Calu3 (cell line): Measurements from ENCODE around the gene TUBB4A. TPM values are rescaled to one million over a fixed set of nuclear protein-coding genes. Genes with fewer than 3 reads are reported as not detected.
"Not testable (repeated sequence)": the region's sequence is repeated elsewhere in the genome, so short reads cannot be mapped to it uniquely, and the experiment has no call there.

Experiments
- Bru-seq: library from RNA; stranded (reverse); fragments of 400-500 nt; gene quantifications from one replicate; lab custom pipeline; 2021; lab: Mats Ljungman, UMichigan
- BruChase-seq, 2 experiments: library from RNA; stranded (reverse); fragments of 400-500 nt; gene quantifications; one replicate each; lab custom pipeline; 2021; lab: Mats Ljungman, UMichigan
- BruUV-seq: library from RNA; stranded (reverse); fragments of 400-500 nt; replicated peaks from 2 replicates; lab custom pipeline; 2021; lab: Mats Ljungman, UMichigan
- CTCF ChIA-PET: fragments of 300-600 bp; sonication (Branson Sonifier 250); formaldehyde crosslinking; loops from one replicate; lab custom pipeline; 2022; ENCODE audit warnings: antibody characterized with exemption; lab: Charles Lee
- DNase-seq: peaks from one replicate; pipeline ENCODE4 v3.0.0; 2022
- H3K27ac Mint-ChIP-seq: one replicate; pipeline ENCODE4 v1.8.0; 2022; ENCODE audit warnings: mixed read lengths; ENCODE audit not compliant: unreplicated experiment
- H3K27me3 Mint-ChIP-seq: one replicate; pipeline ENCODE4 v1.8.0; 2022; ENCODE audit warnings: mixed read lengths; ENCODE audit not compliant: unreplicated experiment
- H3K36me3 Mint-ChIP-seq: one replicate; pipeline ENCODE4 v1.8.0; 2022; ENCODE audit warnings: mild to moderate bottlenecking, moderate library complexity, mixed read lengths; ENCODE audit not compliant: insufficient read depth, unreplicated experiment
- H3K4me1 Mint-ChIP-seq: one replicate; pipeline ENCODE4 v1.8.0; 2022; ENCODE audit warnings: mild to moderate bottlenecking, low read depth, mixed read lengths; ENCODE audit not compliant: unreplicated experiment
- H3K4me3 Mint-ChIP-seq: one replicate; pipeline ENCODE4 v1.8.0; 2022; ENCODE audit warnings: mild to moderate bottlenecking, low read depth, moderate library complexity, mixed read lengths; ENCODE audit not compliant: unreplicated experiment
- H3K9me3 Mint-ChIP-seq: one replicate; pipeline ENCODE4 v1.8.0; 2022; ENCODE audit warnings: low read depth, mixed read lengths; ENCODE audit not compliant: unreplicated experiment
- intact Hi-C: fragments of 100-400 bp; cut with micrococcal nuclease; formaldehyde crosslinking; loops from one replicate; pipeline ENCODE4 v1.10.0; 2022; ENCODE audit not compliant: unreplicated experiment
- long read RNA-seq: library from polyadenylated mRNA; stranded (forward); transcript quantifications from one replicate; pipeline ENCODE4 v2.0.0, GENCODE V29; 2022
- total RNA-seq: library from RNA; stranded (reverse); gene quantifications from 2 replicates; pipeline ENCODE4 v1.2.3, GENCODE V29; 2022
- TF ChIP-seq, protein P1 (sequence below): fragments of 200-600 bp; IDR thresholded peaks from one replicate; pipeline ENCODE4 v1.8.0; 2022; ENCODE audit warnings: antibody characterized with exemption; ENCODE audit not compliant: unreplicated experiment

The TUBB4A gene
- total RNA-seq (1.4 and 1.5 TPM in 2 replicates), Bru-seq, nascent RNA (percentile 18 among the genes with signal in this experiment), BruChase-seq, experiment 1, labeled RNA remaining after a 6-hour chase (percentile 18 among the genes with signal in this experiment), BruChase-seq, experiment 2, labeled RNA remaining after a 2-hour chase (percentile 12 among the genes with signal in this experiment)
- long read RNA-seq, partial matches to known transcripts = 0 of 2 reads
- long read RNA-seq, other reads (novel, unspliced or antisense) = 1 of 2 reads

DNA sequence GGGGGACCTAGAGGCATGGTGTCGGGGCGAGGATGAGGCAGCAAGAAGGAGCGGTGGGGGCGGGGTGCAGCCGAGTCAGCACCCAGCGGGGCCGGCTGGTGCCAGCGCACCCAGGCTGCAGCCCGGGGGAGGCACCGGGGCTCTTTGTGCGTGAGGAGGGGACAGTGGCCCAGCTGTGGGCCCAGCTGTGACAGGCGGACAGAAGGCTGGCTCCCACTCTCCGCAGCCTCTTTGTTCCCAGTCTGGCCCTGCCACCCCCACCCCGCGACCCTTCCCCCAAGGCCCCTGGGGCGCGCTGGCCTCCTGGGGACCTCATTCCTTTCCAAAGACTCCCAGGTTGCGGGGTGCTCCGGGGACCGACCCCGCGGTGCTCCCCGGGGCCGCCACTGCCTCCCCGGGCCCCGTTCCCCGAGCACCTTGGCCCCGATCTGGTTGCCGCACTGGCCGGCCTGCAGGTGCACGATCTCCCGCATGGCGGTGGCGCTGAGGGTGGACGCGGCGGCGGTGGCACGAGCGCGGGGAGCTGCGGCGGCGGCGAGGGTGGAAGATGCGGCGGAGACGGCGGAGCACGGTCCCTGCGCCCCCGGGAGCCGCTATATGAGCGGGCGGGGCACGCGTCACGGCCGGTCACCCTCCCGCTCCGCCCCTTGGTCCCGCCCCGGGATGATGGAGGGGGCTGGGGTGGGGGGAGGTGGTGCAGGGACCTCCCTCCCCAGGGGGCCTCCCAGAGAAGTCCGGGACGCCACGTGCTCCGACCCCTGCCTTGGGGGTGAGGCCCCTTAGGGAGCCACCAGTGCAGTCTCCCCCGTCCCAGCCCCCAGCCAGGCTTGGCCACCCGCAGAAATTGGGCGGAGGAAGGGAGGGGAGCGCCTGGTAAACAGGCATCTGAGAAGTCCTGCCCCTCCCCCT lies at the start of gene TUBB4A:
Gene TUBB4A (minus strand): TSS at position 570 of the 909 bp plus-strand sequence. CDS start 97 bp downstream, at position 473.
- CTCF ChIA-PET = interaction anchor here (0.6 kb wide), 1 partner anchor 41 kb away, joined by 4 read pairs; no protein-coding TSS in a partner anchor

DNA sequence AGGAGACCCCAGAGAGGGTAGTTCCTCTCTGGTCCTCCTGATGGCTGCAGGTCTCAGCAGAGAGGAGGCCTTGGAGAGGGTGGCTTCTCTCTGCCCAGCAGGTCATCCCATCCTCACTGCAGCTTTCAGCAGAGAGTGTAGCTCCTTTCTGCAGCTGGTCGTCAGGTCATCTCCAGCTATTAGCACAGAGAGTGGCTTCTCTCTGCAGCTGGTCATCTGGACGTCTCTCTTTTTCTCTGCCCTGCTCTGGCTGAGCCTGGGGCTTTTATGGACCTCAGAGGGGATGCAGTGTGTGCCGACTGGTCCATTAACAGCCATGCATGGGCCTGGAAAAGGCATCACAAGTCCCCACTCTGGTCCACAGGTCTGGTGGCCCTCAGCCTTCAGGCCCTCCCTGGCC lies 49.0 kb upstream of the TUBB4A start:
- CTCF ChIA-PET = no interaction called here
- intact Hi-C loops = no loop called here
- TF ChIP-seq, protein P1, sequence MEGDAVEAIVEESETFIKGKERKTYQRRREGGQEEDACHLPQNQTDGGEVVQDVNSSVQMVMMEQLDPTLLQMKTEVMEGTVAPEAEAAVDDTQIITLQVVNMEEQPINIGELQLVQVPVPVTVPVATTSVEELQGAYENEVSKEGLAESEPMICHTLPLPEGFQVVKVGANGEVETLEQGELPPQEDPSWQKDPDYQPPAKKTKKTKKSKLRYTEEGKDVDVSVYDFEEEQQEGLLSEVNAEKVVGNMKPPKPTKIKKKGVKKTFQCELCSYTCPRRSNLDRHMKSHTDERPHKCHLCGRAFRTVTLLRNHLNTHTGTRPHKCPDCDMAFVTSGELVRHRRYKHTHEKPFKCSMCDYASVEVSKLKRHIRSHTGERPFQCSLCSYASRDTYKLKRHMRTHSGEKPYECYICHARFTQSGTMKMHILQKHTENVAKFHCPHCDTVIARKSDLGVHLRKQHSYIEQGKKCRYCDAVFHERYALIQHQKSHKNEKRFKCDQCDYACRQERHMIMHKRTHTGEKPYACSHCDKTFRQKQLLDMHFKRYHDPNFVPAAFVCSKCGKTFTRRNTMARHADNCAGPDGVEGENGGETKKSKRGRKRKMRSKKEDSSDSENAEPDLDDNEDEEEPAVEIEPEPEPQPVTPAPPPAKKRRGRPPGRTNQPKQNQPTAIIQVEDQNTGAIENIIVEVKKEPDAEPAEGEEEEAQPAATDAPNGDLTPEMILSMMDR = no peak
- H3K9me3 Mint-ChIP-seq = peaks cover 3% of the 10 kb centered on the region
- DNase-seq = no peak
- no peak overlapping the region for H3K4me3 Mint-ChIP-seq
- no peaks in the 10 kb centered on the region for H3K4me1 Mint-ChIP-seq
- BruUV-seq = no TSS peak
- no peak overlapping the region for H3K27ac Mint-ChIP-seq
- H3K36me3 Mint-ChIP-seq = no peaks in the 10 kb centered on the region
- peaks cover 8% of the 10 kb centered on the region for H3K27me3 Mint-ChIP-seq

More for the DNA sequence above, at the start of gene TUBB4A:
- DNase-seq = peak; percentile 16
- peak within 1 kb of the TSS; percentile 45 for H3K4me3 Mint-ChIP-seq
- TF ChIP-seq, protein P1 = no peak
- no peaks in the 10 kb centered on the region for H3K4me1 Mint-ChIP-seq
- no peaks in the 10 kb centered on the region for H3K9me3 Mint-ChIP-seq
- peaks cover 33% of the 10 kb centered on the region for H3K27me3 Mint-ChIP-seq
- no TSS peak for BruUV-seq
- peaks cover 4% of the 10 kb centered on the region for H3K36me3 Mint-ChIP-seq
- intact Hi-C loops = no loop called here
- no peak within 1 kb of the TSS for H3K27ac Mint-ChIP-seq

DNA sequence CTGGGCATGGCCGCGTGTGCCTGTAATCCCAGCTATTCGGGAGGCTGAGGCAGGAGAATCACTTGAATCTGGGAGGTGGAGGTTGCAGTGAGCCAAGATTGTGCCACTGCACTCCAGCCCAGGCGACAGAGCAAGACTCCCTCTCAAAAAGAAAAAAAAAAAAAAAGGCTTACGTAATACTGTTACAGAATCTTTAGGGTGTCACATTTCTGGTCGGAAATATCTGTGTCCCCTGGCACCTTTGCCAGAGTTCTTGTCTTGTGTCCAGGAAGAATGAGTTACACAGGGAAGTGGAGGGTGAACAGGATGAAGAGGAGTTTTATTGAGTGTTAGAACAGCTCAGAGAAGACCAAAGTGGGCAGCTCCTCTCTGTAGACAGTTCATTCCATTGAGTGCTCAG lies 48.6 kb upstream of the TUBB4A start:
- intact Hi-C loops = not testable (repeated sequence)

DNA sequence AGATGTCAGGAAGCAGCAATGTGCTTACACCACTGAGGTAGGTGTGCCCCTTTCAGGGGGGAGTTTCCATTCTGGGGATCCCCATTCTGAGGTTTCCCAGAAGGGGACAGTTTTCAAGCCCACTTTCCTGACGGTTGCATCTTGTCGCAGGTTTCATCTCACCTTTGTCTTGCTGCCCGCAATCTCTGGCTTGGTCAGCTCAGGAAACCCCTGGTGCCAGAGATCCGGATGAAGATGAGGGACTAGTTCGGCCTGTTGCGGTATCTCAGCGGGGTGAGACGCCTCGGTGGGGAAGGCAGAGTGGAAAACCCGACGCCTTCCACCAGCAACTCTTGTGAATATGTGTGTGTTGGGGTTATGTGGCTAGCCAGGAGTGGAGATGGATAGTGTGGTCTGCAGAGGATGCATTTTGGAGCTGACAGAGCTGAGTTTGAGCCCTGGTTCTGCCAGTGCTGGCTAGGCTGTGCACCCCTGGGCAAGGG lies 41.8 kb upstream of the TUBB4A start:
- Mint-ChIP-seq H3K27ac (no peak overlapping the region), H3K36me3 (no peaks in the 10 kb centered on the region), H3K4me3 (no peak overlapping the region), H3K27me3 (peaks cover 8% of the 10 kb centered on the region), H3K9me3 (peaks cover 3% of the 10 kb centered on the region), H3K4me1 (no peaks in the 10 kb centered on the region)
- CTCF ChIA-PET = no interaction called here
- BruUV-seq = no TSS peak
- TF ChIP-seq, protein P1 = no peak
- DNase-seq = no peak
- intact Hi-C loops = no loop called here

More for the DNA sequence above, 48.6 kb upstream of the TUBB4A start:
- BruUV-seq, H3K4me1 Mint-ChIP-seq, H3K36me3 Mint-ChIP-seq, H3K9me3 Mint-ChIP-seq, CTCF ChIA-PET, H3K4me3 Mint-ChIP-seq, H3K27ac Mint-ChIP-seq, DNase-seq, H3K27me3 Mint-ChIP-seq: not testable (repeated sequence)
